ENCODE measurements around the gene ARHGEF4. TPM values are rescaled to one million over a fixed set of nuclear protein-coding genes. Genes with fewer than 3 reads are reported as not detected.

ARHGEF4 gene
- total RNA-seq, 1 experiment from 2014 or later, result 12.6 TPM

DNA sequence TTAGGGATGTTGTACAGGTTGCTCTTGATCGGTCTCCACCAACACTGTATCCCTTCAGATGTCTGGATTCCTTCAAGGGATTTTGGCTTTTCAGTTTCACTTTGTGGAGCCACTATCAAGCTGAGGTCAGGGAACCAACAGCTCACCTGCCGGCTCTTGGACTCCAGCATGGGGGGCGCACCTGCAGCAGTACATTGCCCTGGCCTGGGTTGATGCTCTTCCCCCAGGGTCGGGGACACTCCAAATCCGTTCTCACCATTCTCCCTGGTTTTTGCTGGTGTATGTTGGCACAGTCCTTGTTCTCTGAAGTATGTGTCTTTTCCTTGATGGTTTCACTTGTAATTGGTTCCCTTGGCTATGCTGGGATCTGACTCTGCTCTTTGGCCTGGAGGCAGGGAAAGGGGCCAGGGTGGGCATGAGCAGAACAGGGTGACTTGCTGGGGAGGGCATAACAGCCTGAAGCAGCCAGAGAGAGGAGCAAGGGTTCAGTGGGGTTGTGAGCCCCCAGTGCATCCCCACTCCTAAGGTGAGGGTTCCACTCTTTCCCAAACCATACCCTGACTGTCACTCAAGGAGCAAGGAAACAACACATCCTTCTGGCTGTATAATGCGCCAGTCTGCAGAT lies 5.1 kb downstream of the ARHGEF4 start:
- H3K18ac ChIP-seq (ENCODE audit: insufficient read length, low read depth, low read length), result no peak overlapping the region
- no CpG with 5 or more reads among the region's 6 CpGs for WGBS (ENCODE audit: extremely low coverage, insufficient read length, low lambda C conversion rate)
- Mint-ChIP-seq H3K27me3 (ENCODE audit: low read depth) (peaks cover 42% of the 10 kb centered on the region), H3K36me3 (ENCODE audit: insufficient read depth in 1 of 3, low read depth in 3 of 3) (no peaks in the 10 kb centered on the region), H3K4me1 (peaks cover 22 to 25% of the 10 kb centered on the region in 2 experiments), H3K4me3 (no peak overlapping the region), H3K27ac (no peak overlapping the region; a peak in 1 of 7 replicates), H3K9me3 (no peaks in the 10 kb centered on the region; a peak in 1 of 5 replicates)
- H4K91ac ChIP-seq (ENCODE audit: insufficient read length, low read depth, low read length), result no peak overlapping the region
- DNase-seq, result no peak
- H3K23ac ChIP-seq (ENCODE audit: insufficient read length, low read depth, low read length), result no peak overlapping the region
- H3K9ac ChIP-seq (ENCODE audit: extremely low read depth, insufficient read length, low read length), result no peak overlapping the region
- H3K79me1 ChIP-seq (ENCODE audit: insufficient read depth, low read depth, low read length, poor library complexity, severe bottlenecking), result no peaks in the 10 kb centered on the region
- TF ChIP-seq, protein P1, sequence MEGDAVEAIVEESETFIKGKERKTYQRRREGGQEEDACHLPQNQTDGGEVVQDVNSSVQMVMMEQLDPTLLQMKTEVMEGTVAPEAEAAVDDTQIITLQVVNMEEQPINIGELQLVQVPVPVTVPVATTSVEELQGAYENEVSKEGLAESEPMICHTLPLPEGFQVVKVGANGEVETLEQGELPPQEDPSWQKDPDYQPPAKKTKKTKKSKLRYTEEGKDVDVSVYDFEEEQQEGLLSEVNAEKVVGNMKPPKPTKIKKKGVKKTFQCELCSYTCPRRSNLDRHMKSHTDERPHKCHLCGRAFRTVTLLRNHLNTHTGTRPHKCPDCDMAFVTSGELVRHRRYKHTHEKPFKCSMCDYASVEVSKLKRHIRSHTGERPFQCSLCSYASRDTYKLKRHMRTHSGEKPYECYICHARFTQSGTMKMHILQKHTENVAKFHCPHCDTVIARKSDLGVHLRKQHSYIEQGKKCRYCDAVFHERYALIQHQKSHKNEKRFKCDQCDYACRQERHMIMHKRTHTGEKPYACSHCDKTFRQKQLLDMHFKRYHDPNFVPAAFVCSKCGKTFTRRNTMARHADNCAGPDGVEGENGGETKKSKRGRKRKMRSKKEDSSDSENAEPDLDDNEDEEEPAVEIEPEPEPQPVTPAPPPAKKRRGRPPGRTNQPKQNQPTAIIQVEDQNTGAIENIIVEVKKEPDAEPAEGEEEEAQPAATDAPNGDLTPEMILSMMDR (conservative IDR thresholded peaks at IDR 0.05), result no peak
- no peak overlapping the region for H3K14ac ChIP-seq (ENCODE audit: insufficient read depth, low read length)
- no peak overlapping the region for H2BK15ac ChIP-seq (ENCODE audit: low read depth, low read length)
- no peaks in the 10 kb centered on the region for H3K4me1 ChIP-seq (ENCODE audit: insufficient read depth, low read length)
- H4K8ac ChIP-seq (replicated peaks; ENCODE audit: insufficient read length, low read depth, low read length), result no peak overlapping the region
- no peak overlapping the region for H2BK12ac ChIP-seq (ENCODE audit: insufficient read length, low read depth, low read length)
- H2AK5ac ChIP-seq (ENCODE audit: insufficient read length, low read length), result no peak overlapping the region
- no peak overlapping the region for H3K4ac ChIP-seq (ENCODE audit: low read depth, low read length)
- H3K4me2 ChIP-seq (ENCODE audit: insufficient read depth, insufficient read length, low read length), result no peak overlapping the region
- peaks cover 8% of the 10 kb centered on the region for H3K23me2 ChIP-seq (ENCODE audit: insufficient read length, low read depth, low read length, poor library complexity, severe bottlenecking)
- H3T11ph ChIP-seq (ENCODE audit: low read length), result no peak overlapping the region
- no peak overlapping the region for H3K27ac ChIP-seq (ENCODE audit: insufficient read length, low read depth, low read length)
- peaks cover 4% of the 10 kb centered on the region; the same call in 1 of the 2 replicates for H3K27me3 ChIP-seq (ENCODE audit: insufficient read depth, low read length)
- H3K79me2 ChIP-seq (ENCODE audit: insufficient read depth, low read length), result no peaks in the 10 kb centered on the region
- H2BK120ac ChIP-seq (ENCODE audit: low read depth, low read length, poor library complexity, severe bottlenecking), result no peak overlapping the region
- no peak overlapping the region for H3K56ac ChIP-seq (ENCODE audit: insufficient read length, low read depth, low read length)
- H4K20me1 ChIP-seq (ENCODE audit: control insufficient read depth, insufficient read depth, insufficient read length), result no peaks in the 10 kb centered on the region
- H3K9me3 ChIP-seq (ENCODE audit: control insufficient read depth, low read depth, low read length), result no peaks in the 10 kb centered on the region
- H4K5ac ChIP-seq (ENCODE audit: insufficient read length, low read depth, low read length), result no peak overlapping the region
- H2BK5ac ChIP-seq (ENCODE audit: insufficient read length, low read length), result no peak overlapping the region
- no peak overlapping the region for H2BK20ac ChIP-seq (ENCODE audit: low read depth, low read length, poor library complexity, severe bottlenecking)
- H2AFZ ChIP-seq (ENCODE audit: low read length), result no peak overlapping the region
